IMR-90 (cell line): ENCODE results near the gene IGF1R. TPM values are rescaled to one million over a fixed set of nuclear protein-coding genes. Genes with fewer than 3 reads are reported as not detected.

Experiments used
- ATAC-seq: fragments of 200-7000 bp; cut with Tn5 transposase; 2 replicates; pipeline ENCODE4 v1.9.1; 2020; ENCODE audit warnings: low read depth, mild to moderate bottlenecking, moderate library complexity
- BruUV-seq: library from RNA; stranded (reverse); fragments of 400-500 nt; replicated peaks from 2 replicates; lab custom pipeline; 2021; lab: Mats Ljungman, UMichigan
- CTCF ChIA-PET: fragments of 300-600 bp; formaldehyde crosslinking; extraction: SDS; loops from one replicate; lab custom pipeline; 2021; ENCODE audit warnings: antibody characterized with exemption; lab: Yijun Ruan, JAX
- POLR2A ChIA-PET: fragments of 300-600 bp; sonication (Branson Sonifier 250); formaldehyde crosslinking; loops from one replicate; lab custom pipeline; 2022; ENCODE audit warnings: antibody characterized with exemption; ENCODE audit not compliant: unreplicated experiment; lab: Charles Lee
- DNase-seq: peaks from one replicate; pipeline ENCODE4 v3.0.0; 2013
- H2AFZ ChIP-seq: replicated peaks from 2 replicates; pipeline ENCODE3; 2013; ENCODE audit warnings: low read length, mild to moderate bottlenecking; ENCODE audit not compliant: poor library complexity
- H2AK5ac ChIP-seq: 2 replicates; pipeline ENCODE4 v1.6.1; 2013; ENCODE audit warnings: low read depth, low read length, inconsistent platforms
- H2AK9ac ChIP-seq: replicated peaks from 2 replicates; pipeline ENCODE3; 2013; ENCODE audit warnings: mild to moderate bottlenecking, low read depth, low read length, moderate library complexity; ENCODE audit not compliant: poor library complexity
- H2BK120ac ChIP-seq: 2 replicates; pipeline ENCODE4 v1.6.1; 2013; ENCODE audit warnings: low read depth, low read length, inconsistent platforms
- H2BK15ac ChIP-seq: 3 replicates; pipeline ENCODE4 v1.6.1; 2013; ENCODE audit warnings: low read depth, low read length, inconsistent platforms
- H2BK20ac ChIP-seq: 2 replicates; pipeline ENCODE4 v1.6.1; 2013; ENCODE audit warnings: low read depth, mild to moderate bottlenecking, inconsistent platforms, low read length, moderate library complexity
- H2BK5ac ChIP-seq: 2 replicates; pipeline ENCODE4 v1.6.1; 2013; ENCODE audit warnings: mild to moderate bottlenecking, low read depth, low read length, inconsistent platforms; ENCODE audit not compliant: poor library complexity, severe bottlenecking
- H3K14ac ChIP-seq: replicated peaks from 2 replicates; pipeline ENCODE4 v1.6.1; 2013; ENCODE audit warnings: low read depth, low read length, inconsistent platforms
- H3K18ac ChIP-seq: 2 replicates; pipeline ENCODE4 v1.6.1; 2013; ENCODE audit warnings: low read depth, low read length, control low read depth
- H3K23ac ChIP-seq: 2 replicates; pipeline ENCODE4 v1.6.1; 2013; ENCODE audit warnings: low read depth, low read length, inconsistent platforms
- H3K27ac ChIP-seq: 2 replicates; pipeline ENCODE4 v1.5.1; 2013; ENCODE audit warnings: mild to moderate bottlenecking, control low read depth, low read length; ENCODE audit not compliant: insufficient read depth
- H3K27me3 ChIP-seq: 2 replicates; pipeline ENCODE4 v1.6.1; 2013; ENCODE audit warnings: low read length; ENCODE audit not compliant: control insufficient read depth, insufficient read depth
- H3K36me3 ChIP-seq: 2 replicates; pipeline ENCODE4 v1.6.1; 2013; ENCODE audit warnings: low read length, mixed read lengths; ENCODE audit not compliant: control insufficient read depth, insufficient read depth
- H3K4ac ChIP-seq: 2 replicates; pipeline ENCODE4 v1.6.1; 2013; ENCODE audit warnings: low read depth, low read length, inconsistent platforms
- H3K4me1 ChIP-seq: 2 replicates; pipeline ENCODE4 v1.6.1; 2013; ENCODE audit warnings: low read length, mixed read lengths; ENCODE audit not compliant: control insufficient read depth, insufficient read depth
- H3K4me2 ChIP-seq: 2 replicates; pipeline ENCODE4 v1.6.1; 2013; ENCODE audit warnings: low read depth, mild to moderate bottlenecking, control low read depth, low read length, moderate library complexity
- H3K4me3 ChIP-seq: 2 replicates; pipeline ENCODE4 v1.5.1; 2013; ENCODE audit warnings: low read depth, mild to moderate bottlenecking, control low read depth, low read length, moderate library complexity; ENCODE audit not compliant: insufficient read depth
- H3K56ac ChIP-seq: 2 replicates; pipeline ENCODE4 v1.6.1; 2013; ENCODE audit warnings: low read length, inconsistent platforms; ENCODE audit not compliant: insufficient read depth; ENCODE audit errors: extremely low read depth
- H3K79me1 ChIP-seq, 2 experiments: 2 replicates each; pipeline ENCODE4 v1.6.1; 2013; ENCODE audit warnings: low read length in 2 of 2, inconsistent platforms in 1 of 2, low read depth in 1 of 2
- H3K9ac ChIP-seq: 2 replicates; pipeline ENCODE4 v1.6.1; 2013; ENCODE audit warnings: low read depth, low read length, control low read depth
- H3K9me1 ChIP-seq: 2 replicates; pipeline ENCODE4 v1.6.1; 2013; ENCODE audit warnings: low read length, inconsistent platforms; ENCODE audit not compliant: insufficient read depth
- H3K9me3 ChIP-seq: 2 replicates; pipeline ENCODE4 v1.6.1; 2013; ENCODE audit warnings: low read length; ENCODE audit not compliant: control insufficient read depth, insufficient read depth
- H4K20me1 ChIP-seq: 2 replicates; pipeline ENCODE4 v1.6.1; 2013; ENCODE audit warnings: low read length, inconsistent platforms; ENCODE audit not compliant: insufficient read depth
- H4K5ac ChIP-seq: 2 replicates; pipeline ENCODE4 v1.6.1; 2013; ENCODE audit warnings: mild to moderate bottlenecking, low read depth, low read length, control low read depth
- H4K8ac ChIP-seq, 2 experiments: 2 replicates each; pipeline ENCODE4 v1.6.1; 2013; ENCODE audit warnings: low read depth in 2 of 2, low read length in 2 of 2, control low read depth in 1 of 2, inconsistent platforms in 1 of 2
- H4K91ac ChIP-seq: 2 replicates; pipeline ENCODE4 v1.6.1; 2013; ENCODE audit warnings: low read depth, low read length, inconsistent platforms; ENCODE audit not compliant: insufficient read depth
- BHLHE40 ChIP-seq: fragments of 150-350 bp; IDR thresholded peaks from 2 replicates; pipeline ENCODE4 v1.6.1; 2016; ENCODE audit warnings: mild to moderate bottlenecking, low read depth, low read length
- MAFK ChIP-seq: IDR thresholded peaks from 2 replicates; pipeline ENCODE4 v1.6.1; 2012; ENCODE audit warnings: low read depth, low read length, improper control_type of control experiment
- MAZ ChIP-seq: IDR thresholded peaks from 2 replicates; pipeline ENCODE4 v1.6.1; 2012; ENCODE audit warnings: low read depth, mild to moderate bottlenecking, low read length, improper control_type of control experiment, moderate library complexity, borderline replicate concordance
- NFE2L2 ChIP-seq: fragments of 150-350 bp; IDR thresholded peaks from 2 replicates; pipeline ENCODE4 v1.6.1; 2016; ENCODE audit warnings: low read depth, mild to moderate bottlenecking, low read length
- POLR2A ChIP-seq: IDR thresholded peaks from 2 replicates; pipeline ENCODE4 v1.6.1; 2012; ENCODE audit warnings: mild to moderate bottlenecking, low read depth, low read length
- RAD21 ChIP-seq: IDR thresholded peaks from 2 replicates; pipeline ENCODE4 v1.6.1; 2012; ENCODE audit warnings: low read length, improper control_type of control experiment
- RCOR1 ChIP-seq: IDR thresholded peaks from 2 replicates; pipeline ENCODE4 v1.6.1; 2012; ENCODE audit warnings: mild to moderate bottlenecking, low read length, improper control_type of control experiment; ENCODE audit not compliant: insufficient replicate concordance
- WGBS, 2 experiments: methylation state at CpG; one replicate each; pipeline versions ENCODE4 v1.1.5 to v1.1.7; 2013; ENCODE audit warnings: missing lambda C conversion rate in 2 of 2; ENCODE audit not compliant: insufficient read length in 1 of 2; ENCODE audit errors: extremely low coverage in 2 of 2; 5-methylcytosine and 5-hydroxymethylcytosine counted together
- dilution Hi-C: fragments of 300-500 bp; cut with HindIII; formaldehyde crosslinking; loops from one replicate; pipeline ENCODE4 v1.14.3; 2018; ENCODE audit warnings: low sequenced_read_pairs; ENCODE audit not compliant: unreplicated experiment
- in situ Hi-C: fragments of 300-500 bp; cut with MboI; formaldehyde crosslinking; loops from 3 replicates; pipeline ENCODE4 v1.14.3; 2019; ENCODE audit warnings: low sequenced_read_pairs, inconsistent platforms, mixed read lengths
- intact Hi-C: fragments of 100-400 bp; cut with micrococcal nuclease; formaldehyde crosslinking; loops from 2 replicates; pipeline ENCODE4 v1.10.0; 2022
- polyA plus RNA-seq, 3 experiments: library from polyadenylated mRNA; depleted of rRNA; stranded (reverse); fragments of >200 nt; gene quantifications; 2 replicates each; pipeline ENCODE4 v1.2.3, GENCODE V29; 2012; ENCODE audit warnings: low replicate concordance in 1 of 3
- total RNA-seq: library from RNA; depleted of rRNA; stranded (reverse); fragments of >200 nt; gene quantifications from 2 replicates; pipeline ENCODE4 v1.2.3, GENCODE V29; 2012

Gene IGF1R
- total and polyA plus RNA-seq, 2 of the 4 experiments (the other 2 are of a cell fraction): 24.0 to 24.9 TPM

DNA sequence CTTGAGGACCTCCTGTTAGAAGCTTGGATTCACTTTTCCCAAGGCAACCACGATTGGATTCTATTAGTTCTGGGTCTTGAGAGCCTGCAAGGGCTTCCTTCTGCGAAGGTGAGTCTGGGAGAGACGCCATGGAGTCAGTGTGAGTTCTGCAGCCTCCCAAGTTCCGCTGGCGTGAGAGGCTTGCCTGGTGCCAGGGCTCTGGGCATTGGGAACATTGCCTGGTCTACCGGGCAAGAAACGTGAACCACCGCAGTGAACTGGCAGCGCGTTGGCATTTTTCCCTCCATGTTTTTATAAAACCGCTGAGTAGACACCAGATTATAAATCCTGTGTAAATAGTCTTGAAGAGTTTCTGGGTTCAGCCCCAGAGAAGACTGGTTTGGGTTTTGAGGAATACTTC, 160.9 kb downstream of the IGF1R start:
- Histone ChIP-seq H2BK20ac (no peak overlapping the region), H3K4me2 (no peak overlapping the region), H3K9ac (no peak overlapping the region), H4K8ac (no peak overlapping the region), H4K91ac (no peak overlapping the region), H3K36me3 (no peaks in the 10 kb centered on the region), H3K14ac (no peak overlapping the region), H2BK5ac (no peak overlapping the region), H2AK5ac (no peak overlapping the region), H3K18ac (no peak overlapping the region), H2AFZ (no peak overlapping the region), H4K5ac (no peak overlapping the region), H3K27ac (no peak overlapping the region), H3K4me3 (no peak overlapping the region), H3K4ac (no peak overlapping the region), H3K79me1 (peaks cover 52 to 80% of the 10 kb centered on the region in 2 experiments), H2BK120ac (no peak overlapping the region), H2BK15ac (no peak overlapping the region), H3K9me1 (peaks cover 30% of the 10 kb centered on the region), H3K27me3 (no peaks in the 10 kb centered on the region), H3K4me1 (peaks cover 13% of the 10 kb centered on the region), H2AK9ac (no peak overlapping the region), H3K23ac (no peak overlapping the region), H3K56ac (no peak overlapping the region), H4K20me1 (peaks cover 71% of the 10 kb centered on the region), H3K9me3 (no peaks in the 10 kb centered on the region)
- intact Hi-C loops (no loop called here), dilution Hi-C loops (no loop called here), in situ Hi-C loops (no loop called here)
- TF ChIP-seq POLR2A (no peak), BHLHE40 (no peak), RCOR1 (no peak), MAFK (no peak), RAD21 (no peak), MAZ (no peak), NFE2L2 (no peak)
- BruUV-seq: no TSS peak
- no peak for ATAC-seq
- WGBS, 2 experiments: no CpG with 5 or more reads among the region's 11 CpGs
- CTCF ChIA-PET: interaction anchor here (0.6 to 1.6 kb wide), 2 partner anchors 42 to 327 kb away, joined by 3 to 4 read pairs; no protein-coding TSS in a partner anchor
- DNase-seq: no peak
- POLR2A ChIA-PET: no interaction called here
